CD14-positive monocyte (primary cell): Measurements from ENCODE around the gene SYMPK. TPM values are rescaled to one million over a fixed set of nuclear protein-coding genes. Genes with fewer than 3 reads are reported as not detected.

Source experiments
- DNase-seq, 3 donors: peaks; one replicate each; pipeline ENCODE4 v3.0.0-alpha.2; 2011 to 2022
- H2AFZ ChIP-seq: 2 replicates; pipeline ENCODE4 v1.6.0; 2012; ENCODE audit warnings: mild to moderate bottlenecking, low read depth, low read length, inconsistent platforms; ENCODE audit not compliant: insufficient read depth, poor library complexity, severe bottlenecking
- H3K27ac ChIP-seq, 2 donors: 1 replicate in 1 of 2; 2 replicates in 1 of 2; pipeline ENCODE4 v1.5.1; 2012 to 2013; ENCODE audit warnings: low read length in 2 of 2, control low read depth in 1 of 2, inconsistent platforms in 1 of 2, low read depth in 1 of 2, mild to moderate bottlenecking in 1 of 2
- H3K27me3 ChIP-seq, 2 donors: one replicate each; pipeline versions ENCODE4 v1.6.0 to v1.6.1; 2011 to 2013; ENCODE audit warnings: low read length in 2 of 2; ENCODE audit not compliant: control insufficient read depth in 2 of 2, insufficient read depth in 2 of 2
- H3K36me3 ChIP-seq, 2 donors: replicated peaks in 1 of 2; 1 replicate in 1 of 2; 2 replicates in 1 of 2; pipeline versions ENCODE4 v1.5.1 to v1.6.1; 2012 to 2013; ENCODE audit warnings: low read length in 2 of 2, control low read depth in 1 of 2, inconsistent platforms in 1 of 2, mild to moderate bottlenecking in 1 of 2; ENCODE audit not compliant: insufficient read depth in 2 of 2, control insufficient read depth in 1 of 2
- H3K4me1 ChIP-seq, 2 donors: 1 replicate in 1 of 2; 2 replicates in 1 of 2; pipeline versions ENCODE4 v1.5.1 to v1.6.1; 2012 to 2013; ENCODE audit warnings: low read length in 2 of 2, control low read depth in 1 of 2, inconsistent platforms in 1 of 2, mild to moderate bottlenecking in 1 of 2, moderate library complexity in 1 of 2; ENCODE audit not compliant: insufficient read depth in 2 of 2, control insufficient read depth in 1 of 2
- H3K4me2 ChIP-seq: replicated peaks from 2 replicates; pipeline ENCODE3; 2012; ENCODE audit warnings: low read length, moderate library complexity, mild to moderate bottlenecking; ENCODE audit not compliant: poor library complexity, severe bottlenecking; ENCODE audit errors: extremely low read depth
- H3K4me3 ChIP-seq, 3 experiments: fragments of 200-600 bp in 1 of 3; sonication (generic) in 1 of 3; replicated peaks in 1 of 3; 1 replicate in 2 of 3; 2 replicates in 1 of 3; pipeline ENCODE4 v1.5.1; 2011 to 2013; ENCODE audit warnings: low read length in 3 of 3, mild to moderate bottlenecking in 3 of 3, control low read depth in 2 of 3, low read depth in 2 of 3, inconsistent platforms in 1 of 3, moderate library complexity in 1 of 3
- H3K79me2 ChIP-seq: 2 replicates; pipeline ENCODE4 v1.6.0; 2012; ENCODE audit warnings: mild to moderate bottlenecking, control low read depth, inconsistent platforms, low read length, moderate library complexity; ENCODE audit not compliant: insufficient read depth
- H3K9ac ChIP-seq: 2 replicates; pipeline ENCODE4 v1.6.0; 2017; ENCODE audit warnings: low read length, mild to moderate bottlenecking; ENCODE audit not compliant: insufficient read depth, poor library complexity, severe bottlenecking
- H3K9me3 ChIP-seq, 2 donors: replicated peaks in 1 of 2; 1 replicate in 1 of 2; 2 replicates in 1 of 2; pipeline versions ENCODE4 v1.5.1 to v1.6.1; 2012 to 2013; ENCODE audit warnings: low read length in 2 of 2, control low read depth in 1 of 2; ENCODE audit not compliant: control insufficient read depth in 1 of 2, insufficient read depth in 1 of 2
- H4K20me1 ChIP-seq: 2 replicates; pipeline ENCODE4 v1.6.0; 2012; ENCODE audit warnings: mild to moderate bottlenecking, low read length, control low read depth, moderate library complexity; ENCODE audit not compliant: insufficient read depth
- H3K27ac Mint-ChIP-seq, 7 donors: one replicate each; pipeline ENCODE4 v1.8.0; 2020; ENCODE audit warnings: mild to moderate bottlenecking in 7 of 7, mixed read lengths in 7 of 7, moderate library complexity in 6 of 7, inconsistent platforms in 2 of 7
- H3K27me3 Mint-ChIP-seq, 3 donors: one replicate each; pipeline ENCODE4 v1.8.0; 2021 to 2022; ENCODE audit warnings: low read depth in 3 of 3, mild to moderate bottlenecking in 3 of 3, mixed read lengths in 3 of 3, moderate library complexity in 3 of 3, inconsistent platforms in 1 of 3
- H3K36me3 Mint-ChIP-seq, 2 donors: one replicate each; pipeline ENCODE4 v1.8.0; 2020; ENCODE audit warnings: mixed read lengths in 2 of 2, inconsistent platforms in 1 of 2, mild to moderate bottlenecking in 1 of 2
- H3K4me1 Mint-ChIP-seq: one replicate; pipeline ENCODE4 v1.8.0; 2020; ENCODE audit warnings: mild to moderate bottlenecking, mixed read lengths
- H3K4me3 Mint-ChIP-seq, 2 donors: one replicate each; pipeline ENCODE4 v1.8.0; 2020; ENCODE audit warnings: mild to moderate bottlenecking in 2 of 2, mixed read lengths in 2 of 2, moderate library complexity in 1 of 2
- H3K9me3 Mint-ChIP-seq, 7 donors: one replicate each; pipeline ENCODE4 v1.8.0; 2020 to 2022; ENCODE audit warnings: mixed read lengths in 7 of 7, mild to moderate bottlenecking in 6 of 7, moderate library complexity in 6 of 7, inconsistent platforms in 2 of 7
- CTCF ChIP-seq: fragments of 200-600 bp; IDR thresholded peaks from one replicate; pipeline ENCODE4 v1.8.0; 2022; ENCODE audit warnings: antibody characterized with exemption, mild to moderate bottlenecking
- WGBS: methylation state at CpG from one replicate; pipeline ENCODE4 v1.1.5; 2013; ENCODE audit warnings: missing lambda C conversion rate; ENCODE audit not compliant: insufficient coverage; 5-methylcytosine and 5-hydroxymethylcytosine counted together
- intact Hi-C, 2 donors: fragments of 100-400 bp; cut with micrococcal nuclease; formaldehyde crosslinking; loops; one replicate each; pipeline versions ENCODE4 v1.15.0 to v1.15.1; 2023
- polyA plus RNA-seq, 3 donors: library from polyadenylated mRNA; depleted of rRNA in 1 of 3; unstranded in 2 of 3; stranded (reverse) in 1 of 3; fragments of 300-500 nt in 2 of 3; fragments of >200 nt in 1 of 3; fragmentation: Illumina TruSeq in 2 of 3; gene quantifications; 1 replicate in 2 of 3; 2 replicates in 1 of 3; pipeline ENCODE4 v1.2.3, GENCODE V29; 2012 to 2021

The SYMPK gene
- polyA plus RNA-seq, 3 donors = 5.6 to 96.1 (median 15.7) TPM

GRCh38 chr19:45866400-45867176 lies 3.6 kb upstream of the SYMPK start:
- peaks cover 4% of the 10 kb centered on the region for H4K20me1 ChIP-seq
- intact Hi-C loops = loop anchor here (10.0 kb wide), 3 partner anchors 58 to 988 kb away; partner anchors contain the start of genes AP2S1 (in 1 of the 2), FBXO46 (in 1 of the 2) and MEIOSIN (in 1 of the 2)
- no peak for TF ChIP-seq CTCF
- WGBS = 100% methylated on average over 2 of the region's 11 CpGs
- H3K27me3 Mint-ChIP-seq = peaks cover 40 to 60% (median 49%) of the 10 kb centered on the region in 3 donors
- peak overlapping the region in 1 of 7 donors; percentile 45 for H3K27ac Mint-ChIP-seq
- no peak overlapping the region for H2AFZ ChIP-seq
- peaks cover 24% of the 10 kb centered on the region for H3K4me1 Mint-ChIP-seq
- H3K79me2 ChIP-seq = peaks cover 12% of the 10 kb centered on the region
- H3K4me2 ChIP-seq = no peak overlapping the region
- H3K4me1 ChIP-seq = peaks cover 18 to 26% of the 10 kb centered on the region in 2 donors
- H3K4me3 ChIP-seq = no peak overlapping the region
- no peak overlapping the region for H3K9ac ChIP-seq
- H3K27ac ChIP-seq = no peak overlapping the region
- H3K36me3 ChIP-seq = no peaks in the 10 kb centered on the region
- peak overlapping the region in 1 of 2 donors; percentile 47 for H3K4me3 Mint-ChIP-seq
- H3K9me3 ChIP-seq = peaks cover 0 to 8% of the 10 kb centered on the region in 2 donors
- peaks cover 8 to 10% of the 10 kb centered on the region in 2 donors for H3K36me3 Mint-ChIP-seq
- peaks cover 21 to 38% of the 10 kb centered on the region in 2 donors for H3K27me3 ChIP-seq
- peaks cover 0 to 20% (median 10%) of the 10 kb centered on the region in 7 donors for H3K9me3 Mint-ChIP-seq
- DNase-seq = no peak

GRCh38 chr19:45865269-45865948 lies 2.5 kb upstream of the SYMPK start:
- Histone ChIP-seq H3K36me3 (no peaks in the 10 kb centered on the region), H3K9me3 (peaks cover 0 to 8% of the 10 kb centered on the region in 2 donors), H3K4me3 (no peak overlapping the region), H3K27ac (no peak overlapping the region), H3K9ac (no peak overlapping the region), H4K20me1 (peaks cover 12% of the 10 kb centered on the region), H2AFZ (no peak overlapping the region), H3K4me1 (peaks cover 27 to 37% of the 10 kb centered on the region in 2 donors), H3K4me2 (no peak overlapping the region), H3K79me2 (peaks cover 23% of the 10 kb centered on the region), H3K27me3 (peaks cover 21 to 38% of the 10 kb centered on the region in 2 donors)
- peaks cover 9 to 10% of the 10 kb centered on the region in 2 donors for H3K36me3 Mint-ChIP-seq
- no peak overlapping the region for H3K27ac Mint-ChIP-seq
- intact Hi-C loops = loop anchor here (10.0 kb wide), 3 partner anchors 59 to 989 kb away; partner anchors contain the start of genes AP2S1 (in 1 of the 2), FBXO46 (in 1 of the 2) and MEIOSIN (in 1 of the 2)
- H3K4me3 Mint-ChIP-seq = peak overlapping the region in 1 of 2 donors; percentile 87
- H3K4me1 Mint-ChIP-seq = peaks cover 30% of the 10 kb centered on the region
- no peak for DNase-seq
- TF ChIP-seq CTCF = no peak
- WGBS = 86% methylated on average over 4 of the region's 9 CpGs
- peaks cover 37 to 56% (median 50%) of the 10 kb centered on the region in 3 donors for H3K27me3 Mint-ChIP-seq
- H3K9me3 Mint-ChIP-seq = peaks cover 0 to 20% (median 10%) of the 10 kb centered on the region in 7 donors
